IMR-90 (cell line): ENCODE measurements around the gene ETV6. TPM values are rescaled to one million over a fixed set of nuclear protein-coding genes. Genes with fewer than 3 reads are reported as not detected.
A peak's percentile ranks its signal among the peaks of the same experiment; 100 is the strongest.

ENCODE experiments used
- ATAC-seq: fragments of 200-7000 bp; cut with Tn5 transposase; 2 replicates; pipeline ENCODE4 v1.9.1; 2020; ENCODE audit warnings: low read depth, mild to moderate bottlenecking, moderate library complexity
- BruUV-seq: library from RNA; stranded (reverse); fragments of 400-500 nt; replicated peaks from 2 replicates; lab custom pipeline; 2021; lab: Mats Ljungman, UMichigan
- CTCF ChIA-PET: fragments of 300-600 bp; formaldehyde crosslinking; extraction: SDS; loops from one replicate; lab custom pipeline; 2021; ENCODE audit warnings: antibody characterized with exemption; lab: Yijun Ruan, JAX
- POLR2A ChIA-PET: fragments of 300-600 bp; sonication (Branson Sonifier 250); formaldehyde crosslinking; loops from one replicate; lab custom pipeline; 2022; ENCODE audit warnings: antibody characterized with exemption; ENCODE audit not compliant: unreplicated experiment; lab: Charles Lee
- DNase-seq: peaks from one replicate; pipeline ENCODE4 v3.0.0; 2013
- H2AFZ ChIP-seq: replicated peaks from 2 replicates; pipeline ENCODE3; 2013; ENCODE audit warnings: low read length, mild to moderate bottlenecking; ENCODE audit not compliant: poor library complexity
- H2AK5ac ChIP-seq: 2 replicates; pipeline ENCODE4 v1.6.1; 2013; ENCODE audit warnings: low read depth, low read length, inconsistent platforms
- H2AK9ac ChIP-seq: replicated peaks from 2 replicates; pipeline ENCODE3; 2013; ENCODE audit warnings: mild to moderate bottlenecking, low read depth, low read length, moderate library complexity; ENCODE audit not compliant: poor library complexity
- H2BK120ac ChIP-seq: 2 replicates; pipeline ENCODE4 v1.6.1; 2013; ENCODE audit warnings: low read depth, low read length, inconsistent platforms
- H2BK15ac ChIP-seq: 3 replicates; pipeline ENCODE4 v1.6.1; 2013; ENCODE audit warnings: low read depth, low read length, inconsistent platforms
- H2BK20ac ChIP-seq: 2 replicates; pipeline ENCODE4 v1.6.1; 2013; ENCODE audit warnings: low read depth, mild to moderate bottlenecking, inconsistent platforms, low read length, moderate library complexity
- H2BK5ac ChIP-seq: 2 replicates; pipeline ENCODE4 v1.6.1; 2013; ENCODE audit warnings: mild to moderate bottlenecking, low read depth, low read length, inconsistent platforms; ENCODE audit not compliant: poor library complexity, severe bottlenecking
- H3K14ac ChIP-seq: replicated peaks from 2 replicates; pipeline ENCODE4 v1.6.1; 2013; ENCODE audit warnings: low read depth, low read length, inconsistent platforms
- H3K18ac ChIP-seq: 2 replicates; pipeline ENCODE4 v1.6.1; 2013; ENCODE audit warnings: low read depth, low read length, control low read depth
- H3K23ac ChIP-seq: 2 replicates; pipeline ENCODE4 v1.6.1; 2013; ENCODE audit warnings: low read depth, low read length, inconsistent platforms
- H3K27ac ChIP-seq: 2 replicates; pipeline ENCODE4 v1.5.1; 2013; ENCODE audit warnings: mild to moderate bottlenecking, control low read depth, low read length; ENCODE audit not compliant: insufficient read depth
- H3K27me3 ChIP-seq: 2 replicates; pipeline ENCODE4 v1.6.1; 2013; ENCODE audit warnings: low read length; ENCODE audit not compliant: control insufficient read depth, insufficient read depth
- H3K36me3 ChIP-seq: 2 replicates; pipeline ENCODE4 v1.6.1; 2013; ENCODE audit warnings: low read length, mixed read lengths; ENCODE audit not compliant: control insufficient read depth, insufficient read depth
- H3K4ac ChIP-seq: 2 replicates; pipeline ENCODE4 v1.6.1; 2013; ENCODE audit warnings: low read depth, low read length, inconsistent platforms
- H3K4me1 ChIP-seq: 2 replicates; pipeline ENCODE4 v1.6.1; 2013; ENCODE audit warnings: low read length, mixed read lengths; ENCODE audit not compliant: control insufficient read depth, insufficient read depth
- H3K4me2 ChIP-seq: 2 replicates; pipeline ENCODE4 v1.6.1; 2013; ENCODE audit warnings: low read depth, mild to moderate bottlenecking, control low read depth, low read length, moderate library complexity
- H3K4me3 ChIP-seq: 2 replicates; pipeline ENCODE4 v1.5.1; 2013; ENCODE audit warnings: low read depth, mild to moderate bottlenecking, control low read depth, low read length, moderate library complexity; ENCODE audit not compliant: insufficient read depth
- H3K56ac ChIP-seq: 2 replicates; pipeline ENCODE4 v1.6.1; 2013; ENCODE audit warnings: low read length, inconsistent platforms; ENCODE audit not compliant: insufficient read depth; ENCODE audit errors: extremely low read depth
- H3K79me1 ChIP-seq, 2 experiments: 2 replicates each; pipeline ENCODE4 v1.6.1; 2013; ENCODE audit warnings: low read length in 2 of 2, inconsistent platforms in 1 of 2, low read depth in 1 of 2
- H3K9ac ChIP-seq: 2 replicates; pipeline ENCODE4 v1.6.1; 2013; ENCODE audit warnings: low read depth, low read length, control low read depth
- H3K9me1 ChIP-seq: 2 replicates; pipeline ENCODE4 v1.6.1; 2013; ENCODE audit warnings: low read length, inconsistent platforms; ENCODE audit not compliant: insufficient read depth
- H3K9me3 ChIP-seq: 2 replicates; pipeline ENCODE4 v1.6.1; 2013; ENCODE audit warnings: low read length; ENCODE audit not compliant: control insufficient read depth, insufficient read depth
- H4K20me1 ChIP-seq: 2 replicates; pipeline ENCODE4 v1.6.1; 2013; ENCODE audit warnings: low read length, inconsistent platforms; ENCODE audit not compliant: insufficient read depth
- H4K5ac ChIP-seq: 2 replicates; pipeline ENCODE4 v1.6.1; 2013; ENCODE audit warnings: mild to moderate bottlenecking, low read depth, low read length, control low read depth
- H4K8ac ChIP-seq, 2 experiments: 2 replicates each; pipeline ENCODE4 v1.6.1; 2013; ENCODE audit warnings: low read depth in 2 of 2, low read length in 2 of 2, control low read depth in 1 of 2, inconsistent platforms in 1 of 2
- H4K91ac ChIP-seq: 2 replicates; pipeline ENCODE4 v1.6.1; 2013; ENCODE audit warnings: low read depth, low read length, inconsistent platforms; ENCODE audit not compliant: insufficient read depth
- RFX5 ChIP-seq: IDR thresholded peaks from 2 replicates; pipeline ENCODE4 v1.8.0; 2012; ENCODE audit warnings: low read depth, mild to moderate bottlenecking, low read length, moderate library complexity
- WGBS, 2 experiments: methylation state at CpG; one replicate each; pipeline versions ENCODE4 v1.1.5 to v1.1.7; 2013; ENCODE audit warnings: missing lambda C conversion rate in 2 of 2; ENCODE audit not compliant: insufficient read length in 1 of 2; ENCODE audit errors: extremely low coverage in 2 of 2; 5-methylcytosine and 5-hydroxymethylcytosine counted together
- dilution Hi-C: fragments of 300-500 bp; cut with HindIII; formaldehyde crosslinking; loops from one replicate; pipeline ENCODE4 v1.14.3; 2018; ENCODE audit warnings: low sequenced_read_pairs; ENCODE audit not compliant: unreplicated experiment
- in situ Hi-C: fragments of 300-500 bp; cut with MboI; formaldehyde crosslinking; loops from 3 replicates; pipeline ENCODE4 v1.14.3; 2019; ENCODE audit warnings: low sequenced_read_pairs, inconsistent platforms, mixed read lengths
- intact Hi-C: fragments of 100-400 bp; cut with micrococcal nuclease; formaldehyde crosslinking; loops from 2 replicates; pipeline ENCODE4 v1.10.0; 2022
- polyA plus RNA-seq, 3 experiments: library from polyadenylated mRNA; depleted of rRNA; stranded (reverse); fragments of >200 nt; gene quantifications; 2 replicates each; pipeline ENCODE4 v1.2.3, GENCODE V29; 2012; ENCODE audit warnings: low replicate concordance in 1 of 3
- total RNA-seq: library from RNA; depleted of rRNA; stranded (reverse); fragments of >200 nt; gene quantifications from 2 replicates; pipeline ENCODE4 v1.2.3, GENCODE V29; 2012

Gene ETV6
- total and polyA plus RNA-seq, 2 of the 4 experiments (the other 2 are of a cell fraction) = 8.4 to 9.9 TPM

GRCh38 chr12:11815397-11815796 lies 165.9 kb downstream of the ETV6 start:
- H3K4me2 ChIP-seq = no peak overlapping the region
- H2BK20ac ChIP-seq = no peak overlapping the region
- H2AK9ac ChIP-seq = no peak overlapping the region
- H4K5ac ChIP-seq = no peak overlapping the region
- dilution Hi-C loops = no loop called here
- no peak overlapping the region for H2BK5ac ChIP-seq
- no peaks in the 10 kb centered on the region for H4K20me1 ChIP-seq
- H3K9ac ChIP-seq = no peak overlapping the region
- no peak overlapping the region for H3K27ac ChIP-seq
- no TSS peak for BruUV-seq
- H2AFZ ChIP-seq = no peak overlapping the region
- peaks cover 28 to 66% of the 10 kb centered on the region in 2 experiments for H3K79me1 ChIP-seq
- H2BK120ac ChIP-seq = no peak overlapping the region
- H3K23ac ChIP-seq = no peak overlapping the region
- no peak overlapping the region for H3K14ac ChIP-seq
- POLR2A ChIA-PET = no interaction called here
- peaks cover 5% of the 10 kb centered on the region for H3K9me1 ChIP-seq
- 0 out of 2 replicates have a peak, but pooled peaks cover 1% of the 10 kb centered on the region for H3K36me3 ChIP-seq
- no peak for ATAC-seq
- H3K4ac ChIP-seq = no peak overlapping the region
- H4K91ac ChIP-seq = no peak overlapping the region
- 0 out of 2 replicates have a peak overlapping the region, but pooled peaks have one; percentile 6 for H2AK5ac ChIP-seq
- no peak overlapping the region for H3K56ac ChIP-seq
- TF ChIP-seq RFX5 = no peak
- no peak overlapping the region for H3K4me3 ChIP-seq
- CTCF ChIA-PET = no interaction called here
- no peaks in the 10 kb centered on the region for H3K9me3 ChIP-seq
- no peak overlapping the region for H4K8ac ChIP-seq
- H3K4me1 ChIP-seq = peaks cover 20% of the 10 kb centered on the region
- WGBS, 2 experiments = 100% methylated on average over 1 of the region's 5 CpGs; no CpG with 5 or more reads in 1 of the 2 experiments
- intact Hi-C loops = no loop called here
- H2BK15ac ChIP-seq = no peak overlapping the region
- H3K18ac ChIP-seq = no peak overlapping the region
- H3K27me3 ChIP-seq = no peaks in the 10 kb centered on the region
- in situ Hi-C loops = no loop called here
- no peak for DNase-seq
